Measurements from ENCODE around the gene SORCS2.

Gene SORCS2

GRCh38 chr4:7777871-7778509 is 585.7 kb downstream of the SORCS2 start:
- no peak for DNase-seq (ENCODE audit: low spot score)

GRCh38 chr4:7778510-7779431 is 586.4 kb downstream of the SORCS2 start:
- DNase-seq (ENCODE audit: low spot score) = no peak

GRCh38 chr4:7779432-7779768 is 587.1 kb downstream of the SORCS2 start:
- peak; percentile 29 for DNase-seq (ENCODE audit: low spot score)

GRCh38 chr4:7780751-7781348 is 588.5 kb downstream of the SORCS2 start:
- no peak for DNase-seq (ENCODE audit: low spot score)

GRCh38 chr4:7781366-7781765 is 589.0 kb downstream of the SORCS2 start:
- no peak for DNase-seq (ENCODE audit: low spot score)

GRCh38 chr4:7781993-7782392 is 589.7 kb downstream of the SORCS2 start:
- no peak for DNase-seq (ENCODE audit: low spot score)

- no peak for DNase-seq (ENCODE audit: low spot score)
These were observed 590.4 kb downstream of the SORCS2 start for GRCh38 chr4:7782783-7783182.

- DNase-seq (ENCODE audit: low spot score) = no peak
These were observed 591.2 kb downstream of the SORCS2 start for GRCh38 chr4:7783541-7783940.

- no peak for DNase-seq (ENCODE audit: low spot score)
These were observed 592.0 kb downstream of the SORCS2 start for GRCh38 chr4:7784131-7784870.

- DNase-seq (ENCODE audit: low spot score) = peak; percentile 72
These were observed 592.7 kb downstream of the SORCS2 start for GRCh38 chr4:7785017-7785416.

GRCh38 chr4:7786040-7786439 is 593.7 kb downstream of the SORCS2 start:
- DNase-seq (ENCODE audit: low spot score) = no peak

GRCh38 chr4:7786517-7786916 is 594.2 kb downstream of the SORCS2 start:
- no peak for DNase-seq (ENCODE audit: low spot score)

GRCh38 chr4:7787067-7787466 is 594.7 kb downstream of the SORCS2 start:
- no peak for DNase-seq (ENCODE audit: low spot score)

- no peak for DNase-seq (ENCODE audit: low spot score)
These were observed 595.4 kb downstream of the SORCS2 start for GRCh38 chr4:7787681-7788141.

GRCh38 chr4:7788193-7788592 is 595.9 kb downstream of the SORCS2 start:
- no peak for DNase-seq (ENCODE audit: low spot score)

GRCh38 chr4:7788694-7789425 is 596.5 kb downstream of the SORCS2 start:
- no peak for DNase-seq (ENCODE audit: low spot score)

- DNase-seq (ENCODE audit: low spot score) = no peak
These were observed 597.7 kb downstream of the SORCS2 start for GRCh38 chr4:7790023-7790422.

- no peak for DNase-seq (ENCODE audit: low spot score)
These were observed 598.7 kb downstream of the SORCS2 start for GRCh38 chr4:7790999-7791398.
